ENCODE measurements around the gene IL11. TPM values are rescaled to one million over a fixed set of nuclear protein-coding genes. Genes with fewer than 3 reads are reported as not detected.

Gene IL11
- total and polyA plus RNA-seq, 2 experiments from 2014 or later, result 4.4 to 6.6 TPM

- WGBS (ENCODE audit: low lambda C conversion rate, missing lambda C conversion rate), result 21% methylated on average over 35 of the region's 43 CpGs
Measured at GRCh38 chr19:55377356-55378131, 7.3 kb upstream of the IL11 start.

GRCh38 chr19:55376241-55376933 lies 6.1 kb upstream of the IL11 start, which contains the start of gene TMEM190:
Gene TMEM190, plus strand, starts transcription at chr19:55376826. Its CDS starts 28 bp downstream, at chr19:55376854.
- TF ChIP-seq CTCF (IDR thresholded peaks at IDR 0.05; ENCODE audit: poor library complexity), result no peak
- TF ChIP-seq EZH2phosphoT487 (IDR thresholded peaks at IDR 0.05; ENCODE audit: low read depth, severe bottlenecking, unreplicated experiment), result no peak
- TF ChIP-seq EZH2 (IDR thresholded peaks at IDR 0.05; ENCODE audit: borderline replicate concordance), result no peak
- peaks cover 23% of the 10 kb centered on the region for H3K27me3 ChIP-seq
- no peak within 1 kb of the TSS for H2AFZ ChIP-seq
- no peak for DNase-seq (ENCODE audit: low spot score)
- H3K27ac ChIP-seq, result no peak within 1 kb of the TSS
- no peak within 1 kb of the TSS for H3K4me3 ChIP-seq
- peaks cover 31% of the 10 kb centered on the region for H3K4me1 ChIP-seq (ENCODE audit: insufficient read depth)
- H3K4me2 ChIP-seq, result peak within 1 kb of the TSS; percentile 59
- 52% methylated on average over 21 of the region's 21 CpGs for WGBS (ENCODE audit: low lambda C conversion rate, missing lambda C conversion rate)
- H3K9me2 ChIP-seq (replicated peaks; ENCODE audit: insufficient read depth), result no peaks in the 10 kb centered on the region
- H3K36me3 ChIP-seq (replicated peaks; ENCODE audit: insufficient read depth, low read depth), result no peaks in the 10 kb centered on the region
- H4K20me1 ChIP-seq (ENCODE audit: insufficient read depth, poor library complexity, severe bottlenecking), result no peaks in the 10 kb centered on the region
- no peaks in the 10 kb centered on the region for H3K79me2 ChIP-seq
- no peaks in the 10 kb centered on the region for H3K9me3 ChIP-seq (ENCODE audit: low read depth)

More at GRCh38 chr19:55377356-55378131, 7.3 kb upstream of the IL11 start:
- TF ChIP-seq EZH2phosphoT487 (IDR thresholded peaks at IDR 0.05; ENCODE audit: low read depth, severe bottlenecking, unreplicated experiment) (no peak), CTCF (IDR thresholded peaks at IDR 0.05; ENCODE audit: poor library complexity) (no peak), EZH2 (IDR thresholded peaks at IDR 0.05; ENCODE audit: borderline replicate concordance) (no peak)
- Histone ChIP-seq H3K36me3 (replicated peaks; ENCODE audit: insufficient read depth, low read depth) (no peaks in the 10 kb centered on the region), H3K9me2 (replicated peaks; ENCODE audit: insufficient read depth) (no peaks in the 10 kb centered on the region), H3K27ac (no peak overlapping the region), H3K9me3 (ENCODE audit: low read depth) (no peaks in the 10 kb centered on the region), H3K4me2 (peak overlapping the region; percentile 59), H3K27me3 (peaks cover 13% of the 10 kb centered on the region), H4K20me1 (ENCODE audit: insufficient read depth, poor library complexity, severe bottlenecking) (no peaks in the 10 kb centered on the region), H2AFZ (no peak overlapping the region), H3K4me1 (ENCODE audit: insufficient read depth) (peaks cover 31% of the 10 kb centered on the region), H3K4me3 (no peak overlapping the region), H3K79me2 (peaks cover 8% of the 10 kb centered on the region)
- DNase-seq (ENCODE audit: low spot score), result no peak

- TF ChIP-seq EZH2phosphoT487 (IDR thresholded peaks at IDR 0.05; ENCODE audit: low read depth, severe bottlenecking, unreplicated experiment) (no peak), EZH2 (IDR thresholded peaks at IDR 0.05; ENCODE audit: borderline replicate concordance) (peak; percentile 59), CTCF (IDR thresholded peaks at IDR 0.05; ENCODE audit: poor library complexity) (no peak)
- no peaks in the 10 kb centered on the region for H3K79me2 ChIP-seq
- peaks cover 41% of the 10 kb centered on the region for H3K27me3 ChIP-seq
- peak overlapping the region; percentile 62 for H3K4me2 ChIP-seq
- no peaks in the 10 kb centered on the region for H3K9me2 ChIP-seq (replicated peaks; ENCODE audit: insufficient read depth)
- no peaks in the 10 kb centered on the region for H3K36me3 ChIP-seq (replicated peaks; ENCODE audit: insufficient read depth, low read depth)
- no peak overlapping the region for H3K4me3 ChIP-seq
- 12% methylated on average over 21 of the region's 31 CpGs for WGBS (ENCODE audit: low lambda C conversion rate, missing lambda C conversion rate)
- no peaks in the 10 kb centered on the region for H4K20me1 ChIP-seq (ENCODE audit: insufficient read depth, poor library complexity, severe bottlenecking)
- H3K27ac ChIP-seq, result peak overlapping the region; percentile 37
- peaks cover 40% of the 10 kb centered on the region for H3K4me1 ChIP-seq (ENCODE audit: insufficient read depth)
- no peak overlapping the region for H2AFZ ChIP-seq
- H3K9me3 ChIP-seq (ENCODE audit: low read depth), result no peaks in the 10 kb centered on the region
- DNase-seq (ENCODE audit: low spot score), result no peak
Measured at GRCh38 chr19:55373993-55374757, 3.9 kb upstream of the IL11 start.

Measured in hepatocyte (in vitro differentiated cells).